A549 treated with AZD2906 at 1 μM for 4 hours (cell line): ENCODE results near the gene IRX1. TPM values are rescaled to one million over a fixed set of nuclear protein-coding genes. Genes with fewer than 3 reads are reported as not detected.

Experiments used
- total RNA-seq: library from RNA; stranded (reverse); fragments of 200-300 nt; extraction: Qiagen RNA extraction; gene quantifications from 5 replicates; pipeline ENCODE4 v1.2.3, GENCODE V29; 2022

IRX1 gene
- not detected in 5 replicates for total RNA-seq

GRCh38 chr5:3595006-3595961 lies at the start of gene IRX1:
IRX1 (plus strand) TSS chr5:3595832; CDS start chr5:3596106, 274 bp downstream.

